Activated CD4-positive, alpha-beta T cell treated with anti-CD3 and anti-CD28 coated beads, Interleukin-2, amount 10 ng/mL, durations not matched to agents 7 days and 5 days (primary cell): ENCODE results near the gene MTSS2. TPM values are rescaled to one million over a fixed set of nuclear protein-coding genes. Genes with fewer than 3 reads are reported as not detected.
"Not testable (repeated sequence)": the region's sequence is repeated elsewhere in the genome, so short reads cannot be mapped to it uniquely, and the experiment has no call there.

Experiments
- CTCF ChIA-PET: fragments of 350-600 bp; sonication (Branson Sonifier 250); formaldehyde crosslinking; loops from one replicate; lab custom pipeline; 2021; ENCODE audit warnings: antibody characterized with exemption; lab: Charles Lee
- POLR2A ChIA-PET: fragments of 350-600 bp; sonication (Branson Sonifier 250); formaldehyde crosslinking; loops from one replicate; lab custom pipeline; 2021; ENCODE audit warnings: antibody characterized with exemption; lab: Charles Lee
- DNase-seq: peaks from one replicate; pipeline ENCODE4 v3.0.0-alpha.2; 2020
- H3K27ac Mint-ChIP-seq: one replicate; pipeline ENCODE4 v1.8.0; 2021; ENCODE audit warnings: mild to moderate bottlenecking, moderate library complexity, mixed read lengths
- H3K27me3 Mint-ChIP-seq: one replicate; pipeline ENCODE4 v1.8.0; 2021; ENCODE audit warnings: mixed read lengths
- H3K36me3 Mint-ChIP-seq: one replicate; pipeline ENCODE4 v1.8.0; 2021; ENCODE audit warnings: low read depth, mixed read lengths
- H3K4me1 Mint-ChIP-seq: one replicate; pipeline ENCODE4 v1.8.0; 2021; ENCODE audit warnings: mixed read lengths
- H3K4me3 Mint-ChIP-seq: one replicate; pipeline ENCODE4 v1.8.0; 2021; ENCODE audit warnings: mild to moderate bottlenecking, moderate library complexity, mixed read lengths
- H3K9me3 Mint-ChIP-seq: one replicate; pipeline ENCODE4 v1.8.0; 2021; ENCODE audit warnings: mixed read lengths
- total RNA-seq, 2 experiments: library from RNA; stranded (reverse); gene quantifications; one replicate each; pipeline ENCODE4 v1.2.3, GENCODE V29; 2021

MTSS2 gene
- total RNA-seq, 2 experiments from 2014 or later: 7.1 to 9.2 TPM

GRCh38 chr16:70644763-70645597, 40.9 kb downstream of the MTSS2 start:
- peaks cover 7% of the 10 kb centered on the region for H3K27me3 Mint-ChIP-seq

DNA sequence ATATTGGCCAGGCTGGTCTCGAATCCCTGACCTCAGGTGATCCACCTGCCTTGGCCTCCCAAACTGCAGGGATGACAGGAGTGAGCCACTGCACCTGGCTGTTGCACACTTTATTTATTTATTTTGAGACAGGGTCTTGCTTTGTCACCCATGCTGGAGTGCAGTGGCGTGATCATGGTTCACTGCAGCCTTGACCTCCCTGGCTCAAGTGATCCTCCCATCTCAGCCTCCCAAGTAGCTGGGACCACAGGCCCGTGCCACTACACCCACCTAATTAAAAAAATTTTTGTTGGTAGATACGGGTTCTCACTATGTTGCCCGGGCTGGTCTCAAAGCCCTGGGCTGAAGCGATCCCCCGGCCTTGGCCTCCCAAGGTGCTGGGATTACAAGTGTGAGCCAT, 42.6 kb downstream of the MTSS2 start:
- DNase-seq, H3K9me3 Mint-ChIP-seq, H3K27me3 Mint-ChIP-seq, H3K36me3 Mint-ChIP-seq, POLR2A ChIA-PET, H3K4me3 Mint-ChIP-seq, H3K4me1 Mint-ChIP-seq, H3K27ac Mint-ChIP-seq: not testable (repeated sequence)
- CTCF ChIA-PET: interaction anchor here (1.0 kb wide), 1 partner anchor 12 kb away, joined by 3 read pairs; no protein-coding TSS in a partner anchor

More at GRCh38 chr16:70644763-70645597, 40.9 kb downstream of the MTSS2 start:
- ChIA-PET POLR2A (no interaction called here), CTCF (no interaction called here)
- no peaks in the 10 kb centered on the region for H3K9me3 Mint-ChIP-seq
- no peak overlapping the region for H3K27ac Mint-ChIP-seq
- no peak overlapping the region for H3K4me3 Mint-ChIP-seq
- DNase-seq: no peak
- no peaks in the 10 kb centered on the region for H3K4me1 Mint-ChIP-seq
- no peaks in the 10 kb centered on the region for H3K36me3 Mint-ChIP-seq

- POLR2A ChIA-PET: no interaction called here
- DNase-seq: no peak
- Mint-ChIP-seq H3K27ac (no peak overlapping the region), H3K4me1 (no peaks in the 10 kb centered on the region), H3K9me3 (no peaks in the 10 kb centered on the region), H3K36me3 (no peaks in the 10 kb centered on the region), H3K27me3 (peaks cover 7% of the 10 kb centered on the region), H3K4me3 (no peak overlapping the region)
- CTCF ChIA-PET: no interaction called here
Measured at GRCh38 chr16:70642633-70643032, 43.2 kb downstream of the MTSS2 start.

DNA sequence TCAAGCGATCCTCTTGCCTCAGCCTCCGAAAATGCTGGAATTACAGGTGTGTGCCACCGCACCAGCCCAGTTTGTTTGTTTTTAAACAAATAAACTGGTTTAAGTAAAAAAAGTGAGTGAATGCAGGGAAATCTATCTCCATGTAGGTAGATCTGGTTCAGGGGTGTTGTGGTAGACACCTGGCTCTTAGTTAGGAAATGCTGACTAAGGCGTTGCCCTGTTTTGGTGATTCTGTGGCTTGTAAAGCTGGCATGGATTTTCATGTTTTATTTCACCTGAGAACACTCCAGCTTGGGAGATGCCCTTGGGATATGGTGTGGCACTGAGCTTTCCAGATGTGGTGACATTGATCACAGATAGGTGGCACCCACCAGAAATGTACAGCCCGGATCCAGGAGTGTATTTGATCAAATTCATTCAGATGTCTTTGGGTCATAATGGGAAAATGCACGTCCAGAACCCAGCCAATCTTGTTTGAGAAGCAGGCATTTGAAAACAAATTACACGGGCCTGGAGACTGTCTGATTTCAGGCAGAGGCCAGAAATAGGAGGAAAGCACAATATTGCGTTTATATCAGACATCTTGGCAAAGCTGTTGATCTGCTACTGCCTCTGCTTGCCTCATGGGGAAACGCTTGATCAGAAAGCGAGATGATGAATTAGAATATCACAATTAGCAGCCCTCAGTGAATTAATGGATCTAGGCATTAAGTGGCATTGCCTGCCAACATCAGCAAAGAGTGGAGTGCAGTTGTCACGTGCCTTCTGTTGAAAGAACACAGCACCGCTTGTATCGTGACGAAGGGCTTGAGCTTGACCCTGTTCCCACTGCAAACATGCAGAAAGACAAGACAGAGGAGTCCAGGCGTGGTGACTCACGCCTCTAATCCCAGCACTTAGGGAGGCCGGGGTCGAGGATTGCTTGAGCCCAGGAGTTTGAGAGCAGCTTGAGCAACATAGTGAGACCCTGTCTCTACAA, 46.8 kb downstream of the MTSS2 start:
- Mint-ChIP-seq H3K4me3 (no peak overlapping the region), H3K36me3 (no peaks in the 10 kb centered on the region), H3K27ac (no peak overlapping the region), H3K27me3 (peaks cover 5% of the 10 kb centered on the region), H3K9me3 (no peaks in the 10 kb centered on the region), H3K4me1 (no peaks in the 10 kb centered on the region)
- no peak for DNase-seq
- POLR2A ChIA-PET: no interaction called here
- CTCF ChIA-PET: interaction anchor here (0.7 to 1.0 kb wide), 2 partner anchors 11 to 16 kb away, joined by 3 to 4 read pairs; no protein-coding TSS in a partner anchor

Other genes with a start within 250 kb of the MTSS2 start
- 10 to 100 TPM; 24.5 to 25.6 TPM for gene ST3GAL2, start 247.0 kb downstream of the MTSS2 start, total RNA-seq
- 10 to 100 TPM; 16.8 to 18.8 TPM for gene FCSK, start 231.5 kb downstream of the MTSS2 start, total RNA-seq
- gene COG4, start 162.5 kb downstream of the MTSS2 start, total RNA-seq: 10 to 100 TPM; 59.8 to 70.8 TPM
- gene SF3B3, start 162.2 kb downstream of the MTSS2 start, total RNA-seq: 100 to 1,000 TPM; 369 to 376 TPM
- not detected for gene IL34, start 39.5 kb downstream of the MTSS2 start, total RNA-seq
- 10 to 100 TPM; 35.9 to 37.1 TPM for gene VAC14, start 115.1 kb upstream of the MTSS2 start, total RNA-seq